HEK293T (cell line): ENCODE data around the gene LPO.

Experiments used
- BHLHE40 ChIP-seq: fragments of 450-650 bp; IDR thresholded peaks from 2 replicates; pipeline ENCODE4 v1.6.1; 2016; ENCODE audit warnings: mild to moderate bottlenecking, moderate library complexity, borderline replicate concordance
- FOXA1 ChIP-seq: fragments of 450-650 bp; IDR thresholded peaks from 2 replicates; pipeline ENCODE4 v1.6.1; 2016; ENCODE audit warnings: mild to moderate bottlenecking
- HDGF ChIP-seq: fragments of 450-650 bp; IDR thresholded peaks from 2 replicates; pipeline ENCODE4 v1.6.1; 2017; ENCODE audit warnings: antibody characterized with exemption, borderline replicate concordance
- L3MBTL2 ChIP-seq: fragments of 450-650 bp; conservative IDR thresholded peaks from 2 replicates; pipeline ENCODE4 v1.6.1; 2016; ENCODE audit warnings: mild to moderate bottlenecking
- NFRKB ChIP-seq: fragments of 450-650 bp; IDR thresholded peaks from 2 replicates; pipeline ENCODE4 v1.6.1; 2016; ENCODE audit warnings: mild to moderate bottlenecking, moderate library complexity
- SUZ12 ChIP-seq: fragments of 450-650 bp; IDR thresholded peaks from 2 replicates; pipeline ENCODE4 v1.6.1; 2016; ENCODE audit warnings: mild to moderate bottlenecking
- TARDBP ChIP-seq: fragments of 450-650 bp; IDR thresholded peaks from 2 replicates; pipeline ENCODE4 v1.6.1; 2016
- TF ChIP-seq, protein P1 (sequence below): fragments of 450-650 bp; IDR thresholded peaks from 2 replicates; pipeline ENCODE4 v1.6.1; 2016

DNA sequence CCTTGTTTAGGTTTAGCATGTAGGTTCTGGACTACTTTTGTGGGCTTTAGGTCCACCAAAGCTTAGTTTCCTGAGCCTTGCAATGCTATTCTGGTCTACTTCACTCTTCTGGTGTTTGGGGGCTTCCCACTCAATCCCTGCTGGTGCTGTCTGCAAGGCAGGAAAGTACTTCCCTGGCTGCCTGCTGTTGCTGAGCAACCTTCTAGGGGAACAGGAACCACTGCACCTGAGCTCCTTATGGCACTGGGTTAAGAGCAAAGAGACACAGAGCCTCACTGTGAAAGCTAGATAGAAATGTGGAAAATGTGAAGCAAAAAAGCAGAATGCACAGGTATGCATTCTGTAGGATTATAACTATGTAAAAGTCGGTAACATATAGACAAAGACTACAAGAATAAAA, 25.4 kb downstream of the LPO start:
- TF ChIP-seq, protein P1, sequence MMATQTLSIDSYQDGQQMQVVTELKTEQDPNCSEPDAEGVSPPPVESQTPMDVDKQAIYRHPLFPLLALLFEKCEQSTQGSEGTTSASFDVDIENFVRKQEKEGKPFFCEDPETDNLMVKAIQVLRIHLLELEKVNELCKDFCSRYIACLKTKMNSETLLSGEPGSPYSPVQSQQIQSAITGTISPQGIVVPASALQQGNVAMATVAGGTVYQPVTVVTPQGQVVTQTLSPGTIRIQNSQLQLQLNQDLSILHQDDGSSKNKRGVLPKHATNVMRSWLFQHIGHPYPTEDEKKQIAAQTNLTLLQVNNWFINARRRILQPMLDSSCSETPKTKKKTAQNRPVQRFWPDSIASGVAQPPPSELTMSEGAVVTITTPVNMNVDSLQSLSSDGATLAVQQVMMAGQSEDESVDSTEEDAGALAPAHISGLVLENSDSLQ: no peak
- no peak for TF ChIP-seq SUZ12
- TF ChIP-seq FOXA1: no peak
- TF ChIP-seq L3MBTL2: no peak
- no peak for TF ChIP-seq TARDBP
- no peak for TF ChIP-seq NFRKB
- no peak for TF ChIP-seq BHLHE40
- no peak for TF ChIP-seq HDGF
